Ureter (tissue), 1 donor: ENCODE results near the gene SLC9A6. TPM values are rescaled to one million over a fixed set of nuclear protein-coding genes. Genes with fewer than 3 reads are reported as not detected.

Experiments
- DNase-seq: peaks from one replicate; pipeline ENCODE4 v3.0.0-alpha.2; 2020; ENCODE audit warnings: low spot score
- total RNA-seq: library from RNA; stranded (reverse); gene quantifications from one replicate; pipeline ENCODE4 v1.2.4, GENCODE V29; 2023
- donor health status: DM: yes; HTN: yes; CAD: no.

SLC9A6 gene
- total RNA-seq = 12.9 TPM

- peak; percentile 64 for DNase-seq
Observed at GRCh38 chrX:135985157-135985972, at the start of gene SLC9A6. Gene SLC9A6 (plus strand): TSS chrX:135985435. CDS start chrX:135985659, 224 bp downstream.

- no peak for DNase-seq
Observed at GRCh38 chrX:135944486-135944885, 40.7 kb upstream of the SLC9A6 start.

GRCh38 chrX:135951291-135951690, 33.9 kb upstream of the SLC9A6 start:
- no peak for DNase-seq

GRCh38 chrX:135973025-135973547, 12.1 kb upstream of the SLC9A6 start:
- DNase-seq = no peak

GRCh38 chrX:135973548-135974278, 11.5 kb upstream of the SLC9A6 start, which contains the start of gene MMGT1:
Gene MMGT1 (minus strand): TSS chrX:135973988. CDS start chrX:135973675, 313 bp downstream.
- DNase-seq = peak; percentile 86

GRCh38 chrX:135974279-135974856, 10.9 kb upstream of the SLC9A6 start:
- peak; percentile 78 for DNase-seq

GRCh38 chrX:135975421-135975820, 9.8 kb upstream of the SLC9A6 start:
- DNase-seq = no peak

GRCh38 chrX:135977611-135978010, 7.6 kb upstream of the SLC9A6 start:
- DNase-seq = no peak

GRCh38 chrX:135981010-135981409, 4.2 kb upstream of the SLC9A6 start:
- no peak for DNase-seq

GRCh38 chrX:135981668-135982067, 3.6 kb upstream of the SLC9A6 start:
- no peak for DNase-seq

GRCh38 chrX:135982860-135983259, 2.4 kb upstream of the SLC9A6 start:
- DNase-seq = no peak

- DNase-seq = no peak
Observed at GRCh38 chrX:135984256-135984655, 979 bp upstream of the SLC9A6 start.

- DNase-seq = no peak
Observed at GRCh38 chrX:135984791-135985156, 461 bp upstream of the SLC9A6 start.

- no peak for DNase-seq
Observed at GRCh38 chrX:135985973-135986310, 707 bp downstream of the SLC9A6 start.

- no peak for DNase-seq
Observed at GRCh38 chrX:135988245-135988644, 3.0 kb downstream of the SLC9A6 start.

GRCh38 chrX:136015016-136015415, 29.8 kb downstream of the SLC9A6 start:
- DNase-seq = no peak

- DNase-seq = no peak
Observed at GRCh38 chrX:136016881-136017280, 31.6 kb downstream of the SLC9A6 start.

- no peak for DNase-seq
Observed at GRCh38 chrX:136019226-136019625, 34.0 kb downstream of the SLC9A6 start.

- no peak for DNase-seq
Observed at GRCh38 chrX:136021160-136021559, 35.9 kb downstream of the SLC9A6 start.

GRCh38 chrX:136021903-136022302, 36.7 kb downstream of the SLC9A6 start:
- no peak for DNase-seq

- DNase-seq = no peak
Observed at GRCh38 chrX:136025091-136025490, 39.9 kb downstream of the SLC9A6 start.

GRCh38 chrX:136028383-136028984, 43.2 kb downstream of the SLC9A6 start:
- no peak for DNase-seq
